Osteocyte (in vitro differentiated cells): ENCODE measurements around the gene ERO1B. TPM values are rescaled to one million over a fixed set of nuclear protein-coding genes. Genes with fewer than 3 reads are reported as not detected.
"Not testable (repeated sequence)": the region's sequence is repeated elsewhere in the genome, so short reads cannot be mapped to it uniquely, and the experiment has no call there.

Experiments used
- DNase-seq: peaks from one replicate; pipeline ENCODE4 v3.0.0; 2021; ENCODE audit warnings: mixed read lengths; ENCODE audit not compliant: unreplicated experiment; ENCODE audit errors: extremely low spot score
- H3K27ac Mint-ChIP-seq: one replicate; pipeline ENCODE4 v1.8.0; 2021; ENCODE audit warnings: mild to moderate bottlenecking, mixed read lengths; ENCODE audit not compliant: unreplicated experiment
- H3K27me3 Mint-ChIP-seq: one replicate; pipeline ENCODE4 v1.8.0; 2021; ENCODE audit warnings: mixed read lengths; ENCODE audit not compliant: unreplicated experiment
- H3K36me3 Mint-ChIP-seq: one replicate; pipeline ENCODE4 v1.8.0; 2021; ENCODE audit warnings: mixed read lengths; ENCODE audit not compliant: unreplicated experiment
- H3K4me1 Mint-ChIP-seq: one replicate; pipeline ENCODE4 v1.8.0; 2021; ENCODE audit warnings: mixed read lengths; ENCODE audit not compliant: unreplicated experiment
- H3K4me3 Mint-ChIP-seq: one replicate; pipeline ENCODE4 v1.8.0; 2021; ENCODE audit warnings: mild to moderate bottlenecking, moderate library complexity, mixed read lengths; ENCODE audit not compliant: unreplicated experiment
- H3K9me3 Mint-ChIP-seq: one replicate; pipeline ENCODE4 v1.8.0; 2021; ENCODE audit warnings: mixed read lengths; ENCODE audit not compliant: unreplicated experiment
- total RNA-seq: library from RNA; stranded (reverse); gene quantifications from 2 replicates; pipeline ENCODE4 v1.2.1, GENCODE V29; 2021
- TF ChIP-seq, protein P1 (sequence below): fragments of 200-600 bp; sonication (generic); IDR thresholded peaks from 2 replicates; pipeline ENCODE4 v1.5.0; 2021; ENCODE audit warnings: antibody characterized with exemption, mild to moderate bottlenecking, moderate library complexity

Gene ERO1B
- total RNA-seq, 1 donor from 2014 or later: 4.8 TPM

DNA sequence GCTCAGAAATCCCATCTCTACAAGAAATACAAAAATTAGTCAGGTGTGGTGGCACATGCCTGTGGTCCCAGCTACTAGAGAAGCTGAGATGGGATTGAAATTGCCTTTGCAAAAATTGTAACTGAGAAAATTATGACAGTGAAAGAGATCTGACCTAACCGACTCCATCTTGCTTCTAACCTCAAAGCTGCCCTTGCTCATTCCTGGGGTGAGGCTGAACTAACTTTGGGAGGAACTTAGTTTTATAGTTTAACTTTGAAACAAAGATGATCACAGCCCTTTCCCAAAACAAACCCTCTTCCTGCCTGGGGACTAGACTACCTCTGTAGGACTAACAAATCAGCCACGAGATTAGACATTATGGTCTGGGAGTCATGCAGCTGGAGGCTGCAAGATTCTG, 33.8 kb upstream of the ERO1B start:
- DNase-seq: no peak
- Mint-ChIP-seq H3K4me1 (no peaks in the 10 kb centered on the region), H3K36me3 (no peaks in the 10 kb centered on the region), H3K27me3 (no peaks in the 10 kb centered on the region), H3K4me3 (no peak overlapping the region), H3K27ac (no peak overlapping the region), H3K9me3 (no peaks in the 10 kb centered on the region)
- TF ChIP-seq, protein P1, sequence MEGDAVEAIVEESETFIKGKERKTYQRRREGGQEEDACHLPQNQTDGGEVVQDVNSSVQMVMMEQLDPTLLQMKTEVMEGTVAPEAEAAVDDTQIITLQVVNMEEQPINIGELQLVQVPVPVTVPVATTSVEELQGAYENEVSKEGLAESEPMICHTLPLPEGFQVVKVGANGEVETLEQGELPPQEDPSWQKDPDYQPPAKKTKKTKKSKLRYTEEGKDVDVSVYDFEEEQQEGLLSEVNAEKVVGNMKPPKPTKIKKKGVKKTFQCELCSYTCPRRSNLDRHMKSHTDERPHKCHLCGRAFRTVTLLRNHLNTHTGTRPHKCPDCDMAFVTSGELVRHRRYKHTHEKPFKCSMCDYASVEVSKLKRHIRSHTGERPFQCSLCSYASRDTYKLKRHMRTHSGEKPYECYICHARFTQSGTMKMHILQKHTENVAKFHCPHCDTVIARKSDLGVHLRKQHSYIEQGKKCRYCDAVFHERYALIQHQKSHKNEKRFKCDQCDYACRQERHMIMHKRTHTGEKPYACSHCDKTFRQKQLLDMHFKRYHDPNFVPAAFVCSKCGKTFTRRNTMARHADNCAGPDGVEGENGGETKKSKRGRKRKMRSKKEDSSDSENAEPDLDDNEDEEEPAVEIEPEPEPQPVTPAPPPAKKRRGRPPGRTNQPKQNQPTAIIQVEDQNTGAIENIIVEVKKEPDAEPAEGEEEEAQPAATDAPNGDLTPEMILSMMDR: no peak

DNA sequence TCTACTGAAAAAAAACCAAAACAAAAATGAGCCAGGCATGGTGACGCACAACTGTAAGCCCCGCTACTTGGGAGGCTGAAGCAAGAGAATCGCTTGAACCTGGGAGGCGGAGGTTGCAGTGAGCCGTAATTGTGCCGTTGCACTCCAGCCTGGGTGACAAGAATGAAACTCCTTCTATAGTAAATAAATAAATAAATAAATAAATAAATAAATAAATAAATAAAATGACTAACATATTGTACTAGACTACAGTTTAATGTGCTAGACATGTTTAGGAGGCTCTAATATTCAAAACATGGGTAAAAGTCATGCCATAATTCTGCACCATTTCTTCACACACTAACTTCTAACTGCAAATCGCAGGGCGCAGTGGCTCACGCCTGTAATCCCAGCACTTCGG, 33.3 kb upstream of the ERO1B start:
- Mint-ChIP-seq H3K27me3 (no peaks in the 10 kb centered on the region), H3K27ac (no peak overlapping the region), H3K4me3 (no peak overlapping the region), H3K4me1 (no peaks in the 10 kb centered on the region), H3K9me3 (no peaks in the 10 kb centered on the region), H3K36me3 (no peaks in the 10 kb centered on the region)
- DNase-seq: no peak
- TF ChIP-seq, protein P1: no peak

DNA sequence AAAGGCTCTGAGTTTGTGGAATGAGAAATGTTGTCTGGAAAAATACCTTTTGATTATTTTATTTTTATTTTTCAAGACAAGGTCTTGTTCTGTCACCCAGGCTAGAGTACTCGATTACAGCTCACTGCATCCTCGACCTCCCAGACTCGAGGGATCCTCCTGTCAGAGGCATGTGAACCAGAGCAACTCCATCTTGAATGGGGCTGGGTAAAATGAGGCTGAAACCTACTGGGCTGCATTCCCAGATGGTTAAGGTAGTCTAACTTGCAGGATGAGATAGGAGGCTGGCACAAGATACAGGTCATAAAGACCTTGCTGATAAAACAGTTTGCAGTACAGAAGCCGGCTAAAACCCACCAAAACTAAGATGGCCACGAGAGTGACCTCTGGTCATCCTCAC, 32.3 kb upstream of the ERO1B start:
- not testable (repeated sequence) for H3K27ac Mint-ChIP-seq, H3K4me3 Mint-ChIP-seq, DNase-seq, H3K36me3 Mint-ChIP-seq, H3K27me3 Mint-ChIP-seq, H3K4me1 Mint-ChIP-seq, H3K9me3 Mint-ChIP-seq

DNA sequence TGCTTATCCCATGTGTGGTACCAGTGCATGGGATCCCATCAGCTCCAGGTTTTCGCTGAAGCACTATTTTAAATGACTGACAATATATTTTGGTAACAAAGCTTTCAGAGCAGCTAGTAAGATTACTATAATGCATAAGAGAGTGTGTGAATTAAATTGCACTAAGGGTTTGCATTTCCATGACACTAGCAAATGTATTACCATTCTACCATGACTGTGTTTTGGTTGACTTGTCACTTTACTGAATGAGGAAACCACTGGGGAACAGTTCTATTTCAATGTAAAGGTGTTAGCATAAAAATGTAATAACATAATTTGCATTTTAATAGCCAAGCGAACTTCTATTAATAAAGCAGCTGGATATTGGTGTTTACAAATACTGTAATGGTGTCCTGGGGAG, 31.7 kb upstream of the ERO1B start:
- TF ChIP-seq, protein P1: no peak
- Mint-ChIP-seq H3K4me1 (no peaks in the 10 kb centered on the region), H3K27ac (no peak overlapping the region), H3K27me3 (peaks cover 2% of the 10 kb centered on the region), H3K36me3 (no peaks in the 10 kb centered on the region), H3K4me3 (no peak overlapping the region), H3K9me3 (no peaks in the 10 kb centered on the region)
- DNase-seq: no peak

DNA sequence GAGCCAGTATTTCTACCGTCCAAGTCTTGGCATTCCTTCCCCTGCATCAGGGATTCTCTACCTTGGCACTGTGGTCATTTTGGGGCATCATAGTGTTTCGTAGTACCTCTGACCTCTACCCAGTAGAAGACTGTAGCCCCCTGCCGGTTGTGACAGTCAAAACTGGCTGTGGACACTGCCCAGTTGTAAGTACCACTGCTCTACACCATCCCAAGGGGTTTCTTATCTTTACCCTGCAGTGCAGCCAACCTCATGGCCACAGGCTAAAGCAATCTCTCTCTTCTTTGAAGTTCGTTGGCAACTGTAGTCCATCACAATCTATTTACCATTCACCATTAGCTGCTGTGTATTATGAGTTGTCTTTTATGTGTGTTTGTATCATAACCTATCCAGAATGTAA, 29.3 kb upstream of the ERO1B start:
- Mint-ChIP-seq H3K27me3 (peaks cover 2% of the 10 kb centered on the region), H3K9me3 (no peaks in the 10 kb centered on the region), H3K27ac (no peak overlapping the region), H3K4me1 (no peaks in the 10 kb centered on the region), H3K36me3 (no peaks in the 10 kb centered on the region), H3K4me3 (no peak overlapping the region)
- TF ChIP-seq, protein P1: no peak
- no peak for DNase-seq

DNA sequence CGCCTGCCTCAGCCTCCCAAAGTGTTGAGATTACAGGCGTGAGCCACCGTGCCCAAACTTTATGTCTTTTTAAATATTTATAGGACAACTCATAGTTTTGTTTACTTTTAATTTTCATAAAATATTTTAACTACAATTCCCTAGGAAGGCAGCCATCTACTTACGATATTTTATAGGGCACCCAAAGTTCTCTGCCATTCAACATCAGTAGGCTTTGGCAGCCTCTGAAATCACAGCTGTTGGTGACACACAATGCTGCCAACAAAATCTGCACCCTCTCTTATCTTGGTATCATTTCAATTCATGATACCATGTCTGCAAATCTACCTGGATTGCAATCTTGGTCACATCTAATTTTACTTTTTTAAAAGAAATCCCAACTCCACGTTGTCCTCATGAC, 27.1 kb upstream of the ERO1B start:
- TF ChIP-seq, protein P1: no peak
- H3K27me3 Mint-ChIP-seq: peaks cover 2% of the 10 kb centered on the region
- H3K4me1 Mint-ChIP-seq: no peaks in the 10 kb centered on the region
- DNase-seq: no peak
- H3K4me3 Mint-ChIP-seq: no peak overlapping the region
- H3K27ac Mint-ChIP-seq: no peak overlapping the region
- H3K36me3 Mint-ChIP-seq: no peaks in the 10 kb centered on the region
- no peaks in the 10 kb centered on the region for H3K9me3 Mint-ChIP-seq
